ENCODE measurements around the gene AGAP1. TPM values are rescaled to one million over a fixed set of nuclear protein-coding genes. Genes with fewer than 3 reads are reported as not detected.

The AGAP1 gene
- total RNA-seq, 1 donor from 2014 or later: 36.2 TPM

DNA sequence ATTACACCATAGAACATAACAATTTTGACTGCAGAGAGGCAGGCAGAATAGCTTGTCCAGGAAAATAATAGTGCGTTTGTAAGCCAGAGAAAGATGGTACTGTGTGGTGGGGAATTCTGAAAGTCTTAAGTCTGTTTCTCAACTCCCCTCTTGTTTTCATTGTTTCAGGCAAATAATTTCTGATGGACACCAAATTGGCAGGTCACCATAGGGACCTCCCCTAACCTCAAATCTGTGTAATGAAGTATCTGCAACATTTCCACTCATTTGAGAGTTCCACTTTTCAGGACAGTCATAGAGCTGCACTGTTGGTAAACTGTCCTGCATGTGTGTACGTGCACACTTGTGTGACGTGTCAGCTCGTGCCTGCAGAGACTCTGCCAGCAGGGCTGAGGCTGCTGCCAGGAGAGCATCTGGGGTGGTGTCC lies 195.6 kb downstream of the AGAP1 start:
- Histone ChIP-seq H3K27me3 (ENCODE audit: low read depth) (no peaks in the 10 kb centered on the region), H3K4me1 (peaks cover 22% of the 10 kb centered on the region), H3K4me3 (no peak overlapping the region), H3K27ac (no peak overlapping the region), H3K36me3 (no peaks in the 10 kb centered on the region), H3K9me3 (no peaks in the 10 kb centered on the region)
- intact Hi-C loops (cut with DNase I): no loop called here
- ATAC-seq (no peak), DNase-seq (no peak)
- TF ChIP-seq, protein P1, sequence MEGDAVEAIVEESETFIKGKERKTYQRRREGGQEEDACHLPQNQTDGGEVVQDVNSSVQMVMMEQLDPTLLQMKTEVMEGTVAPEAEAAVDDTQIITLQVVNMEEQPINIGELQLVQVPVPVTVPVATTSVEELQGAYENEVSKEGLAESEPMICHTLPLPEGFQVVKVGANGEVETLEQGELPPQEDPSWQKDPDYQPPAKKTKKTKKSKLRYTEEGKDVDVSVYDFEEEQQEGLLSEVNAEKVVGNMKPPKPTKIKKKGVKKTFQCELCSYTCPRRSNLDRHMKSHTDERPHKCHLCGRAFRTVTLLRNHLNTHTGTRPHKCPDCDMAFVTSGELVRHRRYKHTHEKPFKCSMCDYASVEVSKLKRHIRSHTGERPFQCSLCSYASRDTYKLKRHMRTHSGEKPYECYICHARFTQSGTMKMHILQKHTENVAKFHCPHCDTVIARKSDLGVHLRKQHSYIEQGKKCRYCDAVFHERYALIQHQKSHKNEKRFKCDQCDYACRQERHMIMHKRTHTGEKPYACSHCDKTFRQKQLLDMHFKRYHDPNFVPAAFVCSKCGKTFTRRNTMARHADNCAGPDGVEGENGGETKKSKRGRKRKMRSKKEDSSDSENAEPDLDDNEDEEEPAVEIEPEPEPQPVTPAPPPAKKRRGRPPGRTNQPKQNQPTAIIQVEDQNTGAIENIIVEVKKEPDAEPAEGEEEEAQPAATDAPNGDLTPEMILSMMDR (IDR thresholded peaks at IDR 0.05): no peak

DNA sequence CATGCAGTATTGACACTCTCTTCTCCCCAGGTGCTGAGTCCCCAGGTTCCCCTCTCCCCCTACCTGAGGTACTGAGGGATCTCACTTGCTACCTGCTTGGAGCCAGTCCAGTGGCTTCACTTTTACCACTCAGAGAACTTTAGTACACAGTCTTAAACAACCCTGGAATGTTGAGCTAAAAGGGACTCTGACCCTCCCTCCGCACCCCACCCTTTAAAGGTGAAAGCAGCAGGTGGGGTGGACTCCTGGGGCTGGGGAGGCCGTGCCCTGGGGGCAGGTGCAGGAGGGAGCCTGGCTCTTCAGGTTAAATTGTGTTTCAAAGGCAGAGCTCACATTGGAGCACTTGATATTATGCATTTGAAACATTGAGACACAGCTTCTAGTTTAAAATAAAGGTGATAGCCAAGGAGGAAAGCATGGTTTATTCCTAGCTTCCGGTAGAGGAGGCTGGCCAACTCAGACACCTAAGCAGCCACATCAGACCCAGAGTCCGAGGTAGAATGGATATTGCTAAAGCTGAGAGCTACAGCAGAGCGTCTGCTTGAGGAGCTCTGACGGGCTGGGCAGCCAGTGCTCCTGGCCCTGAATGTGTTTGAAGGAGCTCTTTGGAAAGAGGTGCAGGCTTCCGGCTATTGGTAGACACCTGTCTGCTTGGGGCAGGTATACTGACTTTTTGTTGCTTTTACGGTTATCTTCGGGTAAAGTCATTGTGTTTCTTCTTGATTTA lies 196.4 kb downstream of the AGAP1 start:
- no peaks in the 10 kb centered on the region for H3K27me3 ChIP-seq (ENCODE audit: low read depth)
- H3K27ac ChIP-seq: no peak overlapping the region
- ATAC-seq: peak; percentile 48 to 51
- DNase-seq: no peak
- TF ChIP-seq, protein P1 (IDR thresholded peaks at IDR 0.05): no peak
- intact Hi-C loops (cut with DNase I): no loop called here
- no peak overlapping the region for H3K4me3 ChIP-seq
- no peaks in the 10 kb centered on the region for H3K9me3 ChIP-seq
- no peaks in the 10 kb centered on the region for H3K36me3 ChIP-seq
- peaks cover 22% of the 10 kb centered on the region for H3K4me1 ChIP-seq

DNA sequence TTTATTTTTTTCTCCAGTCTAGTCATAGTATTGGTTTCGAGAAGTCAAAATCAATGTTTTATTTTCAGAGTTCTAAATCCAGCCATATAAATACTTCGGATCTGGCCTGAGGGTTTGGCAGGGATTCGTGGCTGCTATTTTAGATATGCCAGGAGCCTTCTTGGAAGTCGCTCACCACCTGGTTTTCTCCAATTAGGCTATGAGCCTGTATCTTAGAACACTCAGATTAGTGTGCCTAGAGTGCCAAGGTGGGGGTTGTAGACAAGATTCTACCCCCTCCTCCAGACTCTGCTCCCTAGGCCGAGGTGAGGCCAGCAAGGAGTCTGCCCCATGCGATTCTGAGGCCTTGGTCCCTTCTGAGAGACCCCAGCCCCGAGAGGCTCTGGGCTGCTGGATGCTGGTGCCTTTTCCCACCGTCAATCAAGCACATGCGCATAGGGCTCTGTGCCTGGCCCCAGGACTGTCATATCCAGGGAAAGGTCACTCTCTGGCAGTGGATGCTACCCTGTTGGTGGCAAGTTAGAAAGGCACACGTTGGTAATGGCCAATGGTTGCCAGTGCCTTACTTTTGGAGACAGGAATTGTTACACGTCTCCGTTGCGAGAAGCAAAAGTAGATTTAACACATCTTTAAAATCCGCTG lies 197.1 kb downstream of the AGAP1 start:
- Histone ChIP-seq H3K9me3 (no peaks in the 10 kb centered on the region), H3K36me3 (no peaks in the 10 kb centered on the region), H3K4me3 (no peak overlapping the region), H3K4me1 (peaks cover 22% of the 10 kb centered on the region), H3K27ac (no peak overlapping the region), H3K27me3 (ENCODE audit: low read depth) (no peaks in the 10 kb centered on the region)
- ATAC-seq (no peak), DNase-seq (no peak)
- TF ChIP-seq, protein P1 (IDR thresholded peaks at IDR 0.05): no peak
- intact Hi-C loops (cut with DNase I): no loop called here

DNA sequence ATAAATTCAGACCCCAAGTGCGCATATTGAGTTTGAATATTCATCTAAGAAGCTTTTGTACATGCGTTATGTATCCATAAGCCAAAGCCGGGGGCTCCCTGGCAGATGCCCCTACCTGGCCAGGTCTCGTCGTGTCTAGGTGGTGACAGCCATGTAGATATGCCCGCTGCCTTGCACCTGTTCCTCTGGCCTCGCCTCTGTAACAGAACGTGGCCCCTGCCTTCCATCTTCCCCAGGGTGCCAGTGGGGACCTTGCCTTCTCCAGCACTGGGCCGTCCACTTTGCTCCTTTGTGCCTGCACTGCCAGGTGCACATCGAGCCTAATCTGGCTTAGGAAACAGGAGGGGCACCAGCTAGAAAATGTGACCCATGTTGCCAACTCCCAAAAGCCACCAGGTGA lies 198.2 kb downstream of the AGAP1 start:
- TF ChIP-seq, protein P1 (IDR thresholded peaks at IDR 0.05): no peak
- H3K27ac ChIP-seq: no peak overlapping the region
- DNase-seq: no peak
- H3K4me3 ChIP-seq: no peak overlapping the region
- no peaks in the 10 kb centered on the region for H3K27me3 ChIP-seq (ENCODE audit: low read depth)
- no peak for ATAC-seq
- intact Hi-C loops (cut with DNase I): no loop called here
- H3K36me3 ChIP-seq: no peaks in the 10 kb centered on the region
- H3K4me1 ChIP-seq: peaks cover 22% of the 10 kb centered on the region
- no peaks in the 10 kb centered on the region for H3K9me3 ChIP-seq

DNA sequence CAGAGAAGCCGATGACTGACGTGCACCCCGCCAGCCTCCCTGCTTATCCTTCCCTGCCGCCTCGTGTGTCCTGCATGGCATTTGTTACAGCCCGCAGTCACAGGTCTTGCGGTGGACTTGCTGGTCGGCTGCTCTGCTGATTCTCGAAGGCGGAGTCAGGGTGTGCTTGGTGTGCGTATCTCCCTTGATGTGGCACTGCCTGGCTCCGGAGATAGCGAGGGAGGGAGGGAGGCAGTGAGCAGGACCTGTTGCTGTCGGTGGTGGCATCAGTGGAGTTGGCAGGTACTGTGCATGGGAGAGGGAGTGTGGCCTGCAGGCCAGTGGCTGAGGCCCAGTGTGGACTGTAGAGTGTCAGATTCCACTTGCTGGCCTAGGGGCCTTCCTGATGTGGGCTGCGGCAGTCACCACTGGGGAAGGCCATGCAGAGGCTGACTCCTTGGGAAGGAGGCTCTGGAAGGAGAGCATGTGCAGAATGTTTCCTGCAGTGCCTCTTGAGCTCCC lies 198.9 kb downstream of the AGAP1 start:
- no peak for ATAC-seq
- Histone ChIP-seq H3K4me3 (no peak overlapping the region), H3K27me3 (ENCODE audit: low read depth) (no peaks in the 10 kb centered on the region), H3K4me1 (peaks cover 22% of the 10 kb centered on the region), H3K27ac (no peak overlapping the region), H3K36me3 (no peaks in the 10 kb centered on the region), H3K9me3 (no peaks in the 10 kb centered on the region)
- DNase-seq: no peak
- TF ChIP-seq, protein P1 (IDR thresholded peaks at IDR 0.05): no peak
- intact Hi-C loops (cut with DNase I): no loop called here

Measured in lower lobe of right lung (tissue), 2 donors.